Neural cell (in vitro differentiated cells): ENCODE results near the gene RBM6.

Experiments used
- CTCF ChIP-seq: fragments of 450-650 bp; IDR thresholded peaks from 2 replicates; pipeline ENCODE4 v1.5.1; 2014; ENCODE audit warnings: antibody characterized with exemption, mild to moderate bottlenecking, moderate library complexity; ENCODE audit not compliant: poor library complexity, severe bottlenecking
- EP300 ChIP-seq: fragments of 450-650 bp; conservative IDR thresholded peaks from 2 replicates; pipeline ENCODE4 v1.6.1; 2014; ENCODE audit warnings: antibody characterized with exemption, mild to moderate bottlenecking, moderate library complexity; ENCODE audit not compliant: poor library complexity, severe bottlenecking
- EZH2 ChIP-seq: fragments of 200-600, 300-800 bp; shearing (Covaris generic), sonication (generic); IDR thresholded peaks from 2 replicates; pipeline ENCODE4 v1.6.1; 2014; ENCODE audit warnings: antibody characterized with exemption, low read length, borderline replicate concordance, mild to moderate bottlenecking; ENCODE audit not compliant: insufficient read depth, poor library complexity, severe bottlenecking
- POLR2AphosphoS5 ChIP-seq: IDR thresholded peaks from 2 replicates; pipeline ENCODE4 v1.6.1; 2012
- REST ChIP-seq: IDR thresholded peaks from 2 replicates; pipeline ENCODE4 v1.6.1; 2012; ENCODE audit warnings: borderline replicate concordance

GRCh38 chr3:49926117-49926728 is 13.7 kb upstream of the RBM6 start:
- TF ChIP-seq CTCF (no peak), EP300 (no peak), POLR2AphosphoS5 (no peak), EZH2 (no peak), REST (no peak)
